Skeletal muscle satellite cell (primary cell): ENCODE measurements around the gene PLBD1.

Experiments used
- H3K27me3 ChIP-seq: 2 replicates; pipeline ENCODE4 v1.7.0; 2013; ENCODE audit warnings: low read length; ENCODE audit not compliant: control insufficient read depth, insufficient read depth
- H3K36me3 ChIP-seq: 2 replicates; pipeline ENCODE4 v1.7.0; 2013; ENCODE audit warnings: mild to moderate bottlenecking, control low read depth, low read length; ENCODE audit not compliant: insufficient read depth
- H3K4me1 ChIP-seq: 2 replicates; pipeline ENCODE4 v1.7.0; 2013; ENCODE audit warnings: low read length; ENCODE audit not compliant: control insufficient read depth, insufficient read depth
- H3K4me2 ChIP-seq: 2 replicates; pipeline ENCODE4 v1.7.0; 2013; ENCODE audit warnings: mild to moderate bottlenecking, low read length
- H3K4me3 ChIP-seq: 2 replicates; pipeline ENCODE4 v1.7.0; 2013; ENCODE audit warnings: low read length
- H3K9ac ChIP-seq: 2 replicates; pipeline ENCODE4 v1.7.0; 2013; ENCODE audit warnings: mild to moderate bottlenecking, low read depth, low read length, moderate library complexity
- H3K9me3 ChIP-seq: replicated peaks from 2 replicates; pipeline ENCODE4 v1.7.0; 2013; ENCODE audit warnings: mild to moderate bottlenecking, control low read depth, low read length

PLBD1 gene

DNA sequence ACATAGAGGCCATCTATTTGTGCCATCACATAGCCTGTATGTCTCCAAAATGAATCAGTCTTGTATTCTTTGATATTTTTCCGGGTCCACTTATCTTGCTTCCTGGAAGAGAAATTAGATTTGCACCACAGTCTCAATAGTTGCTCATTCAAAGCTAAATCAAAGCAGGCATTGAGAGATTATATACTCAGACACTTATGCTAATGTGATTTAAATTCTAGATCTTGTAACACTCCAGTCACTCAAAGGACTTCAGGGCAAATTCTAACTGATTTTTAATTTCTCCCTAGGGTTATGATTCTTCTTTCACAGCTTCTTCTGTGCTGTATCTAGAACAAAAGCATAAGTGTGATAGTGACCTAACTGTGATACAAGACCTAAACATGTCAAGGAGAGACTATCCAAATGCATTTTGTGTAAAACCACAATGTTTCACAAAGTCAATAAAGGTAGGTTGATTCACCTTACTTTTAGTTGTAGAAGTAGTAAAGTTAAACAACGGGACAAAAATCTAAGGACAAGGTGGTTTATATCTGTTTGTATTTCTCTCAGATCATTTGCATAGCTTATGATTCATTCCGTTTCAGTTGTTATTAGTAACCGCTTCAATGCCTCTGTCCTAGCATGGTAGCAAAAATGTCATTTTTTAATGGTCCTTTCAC lies 26.8 kb downstream of the PLBD1 start:
- H3K4me1 ChIP-seq, result no peaks in the 10 kb centered on the region
- no peaks in the 10 kb centered on the region for H3K36me3 ChIP-seq
- H3K9ac ChIP-seq, result no peak overlapping the region
- no peaks in the 10 kb centered on the region for H3K27me3 ChIP-seq
- no peak overlapping the region for H3K4me3 ChIP-seq
- H3K4me2 ChIP-seq, result no peak overlapping the region
- no peaks in the 10 kb centered on the region for H3K9me3 ChIP-seq

DNA sequence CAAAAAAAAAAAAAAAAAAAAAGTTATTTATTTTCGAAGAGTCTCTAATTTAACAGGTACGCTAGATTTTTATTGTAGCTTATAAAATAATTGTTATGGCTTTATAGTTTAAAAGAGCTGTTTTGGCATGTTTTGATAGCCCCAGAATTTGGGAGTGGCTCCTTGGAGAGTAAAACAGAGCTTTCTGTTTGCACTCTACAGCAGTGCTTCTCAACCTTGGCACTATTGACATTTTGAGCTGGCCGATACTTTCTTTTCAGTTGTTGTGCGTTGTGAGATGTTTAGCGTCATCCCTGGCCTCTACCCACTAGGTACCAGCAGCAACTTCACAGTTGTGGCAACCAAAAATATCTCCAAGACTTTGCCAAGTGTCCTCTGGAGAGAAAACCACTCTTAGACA lies 30.6 kb downstream of the PLBD1 start:
- no peaks in the 10 kb centered on the region for H3K9me3 ChIP-seq
- no peak overlapping the region for H3K4me2 ChIP-seq
- H3K36me3 ChIP-seq, result no peaks in the 10 kb centered on the region
- H3K9ac ChIP-seq, result no peak overlapping the region
- no peaks in the 10 kb centered on the region for H3K27me3 ChIP-seq
- H3K4me1 ChIP-seq, result no peaks in the 10 kb centered on the region
- H3K4me3 ChIP-seq, result no peak overlapping the region

DNA sequence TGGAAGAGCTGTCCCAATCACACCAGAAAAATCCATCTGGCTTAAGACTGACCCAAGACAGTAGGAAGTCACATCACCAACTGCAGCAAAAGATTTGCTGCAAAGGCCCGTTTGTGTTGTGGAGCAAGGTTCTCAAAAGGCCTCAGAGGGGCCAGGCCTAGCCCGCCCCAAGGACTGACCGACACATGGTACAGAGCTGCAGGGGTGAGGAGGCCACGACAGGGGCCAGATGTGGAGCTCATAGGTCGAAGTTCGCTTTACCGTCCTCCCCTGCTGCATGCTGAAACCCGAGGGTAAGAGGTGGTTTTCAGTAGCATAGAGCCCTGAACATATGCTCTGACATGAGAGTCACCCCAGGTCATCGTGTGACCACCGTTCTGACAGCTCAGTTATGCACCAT lies 35.5 kb downstream of the PLBD1 start:
- Histone ChIP-seq H3K4me3 (no peak overlapping the region), H3K4me2 (no peak overlapping the region), H3K4me1 (no peaks in the 10 kb centered on the region), H3K9ac (no peak overlapping the region), H3K27me3 (no peaks in the 10 kb centered on the region), H3K36me3 (no peaks in the 10 kb centered on the region), H3K9me3 (no peaks in the 10 kb centered on the region)

DNA sequence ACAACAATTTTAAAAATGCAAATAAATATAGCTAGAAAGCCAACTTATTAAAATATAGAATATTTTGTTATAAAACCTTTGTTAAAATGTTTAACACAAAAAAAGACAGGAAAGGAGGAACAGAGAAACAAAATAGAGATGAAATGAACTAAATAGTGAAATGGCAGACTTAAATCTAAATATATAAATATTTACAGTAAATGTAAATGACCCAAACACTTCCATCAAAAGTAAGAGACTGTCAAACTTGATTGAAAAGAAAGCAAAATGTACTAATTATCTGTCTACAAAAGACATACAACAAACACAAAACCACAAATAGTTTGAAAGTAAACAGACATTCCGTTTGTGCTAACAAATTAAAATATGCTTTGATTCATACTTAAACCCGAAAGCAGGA lies 41.7 kb downstream of the PLBD1 start:
- no peaks in the 10 kb centered on the region for H3K27me3 ChIP-seq
- H3K4me2 ChIP-seq, result no peak overlapping the region
- no peaks in the 10 kb centered on the region for H3K4me1 ChIP-seq
- H3K9me3 ChIP-seq, result peaks cover 5% of the 10 kb centered on the region
- no peak overlapping the region for H3K4me3 ChIP-seq
- H3K9ac ChIP-seq, result no peak overlapping the region
- H3K36me3 ChIP-seq, result no peaks in the 10 kb centered on the region

DNA sequence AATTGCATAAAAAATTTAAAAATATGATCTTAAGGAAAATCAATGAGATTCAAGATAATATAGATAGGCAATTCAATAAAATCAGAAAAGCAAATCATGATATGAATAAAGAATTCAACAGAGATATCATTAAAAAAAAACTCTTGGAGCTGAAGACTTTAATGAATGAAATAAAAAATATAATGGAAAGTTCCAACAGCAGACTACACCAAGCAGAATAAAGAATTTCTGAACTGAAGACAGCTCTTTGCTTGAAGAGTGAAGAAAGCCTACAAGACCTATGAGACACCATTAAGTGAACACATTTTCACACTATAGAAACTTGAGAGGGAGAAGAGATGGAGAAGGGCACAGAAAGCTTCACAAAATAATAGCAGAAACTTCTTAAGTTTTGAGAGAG lies 45.9 kb downstream of the PLBD1 start:
- Histone ChIP-seq H3K9me3 (peaks cover 5% of the 10 kb centered on the region), H3K9ac (no peak overlapping the region), H3K36me3 (no peaks in the 10 kb centered on the region), H3K4me1 (no peaks in the 10 kb centered on the region), H3K4me2 (no peak overlapping the region), H3K4me3 (no peak overlapping the region), H3K27me3 (no peaks in the 10 kb centered on the region)

DNA sequence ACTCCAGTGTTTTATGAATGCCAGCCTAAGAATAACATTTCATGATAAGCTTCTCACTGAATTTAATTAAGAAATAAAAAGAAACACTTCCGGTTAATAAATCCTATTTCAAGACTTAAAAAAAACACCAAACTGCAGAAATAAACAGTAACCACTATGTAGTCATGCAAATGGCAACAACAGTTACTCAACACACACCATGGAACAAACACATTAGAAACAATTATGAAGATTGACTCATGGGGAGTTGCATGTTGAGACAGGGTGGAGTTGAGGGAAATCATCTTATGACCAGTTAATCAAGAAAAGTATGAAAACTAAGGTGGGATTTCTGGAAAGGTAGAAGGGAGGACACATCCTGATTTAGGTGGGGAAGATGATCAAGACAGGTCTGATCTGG lies 52.7 kb downstream of the PLBD1 start:
- H3K27me3 ChIP-seq, result no peaks in the 10 kb centered on the region
- no peaks in the 10 kb centered on the region for H3K9me3 ChIP-seq
- H3K4me3 ChIP-seq, result no peak overlapping the region
- no peaks in the 10 kb centered on the region for H3K4me1 ChIP-seq
- H3K4me2 ChIP-seq, result no peak overlapping the region
- H3K9ac ChIP-seq, result no peak overlapping the region
- no peaks in the 10 kb centered on the region for H3K36me3 ChIP-seq

DNA sequence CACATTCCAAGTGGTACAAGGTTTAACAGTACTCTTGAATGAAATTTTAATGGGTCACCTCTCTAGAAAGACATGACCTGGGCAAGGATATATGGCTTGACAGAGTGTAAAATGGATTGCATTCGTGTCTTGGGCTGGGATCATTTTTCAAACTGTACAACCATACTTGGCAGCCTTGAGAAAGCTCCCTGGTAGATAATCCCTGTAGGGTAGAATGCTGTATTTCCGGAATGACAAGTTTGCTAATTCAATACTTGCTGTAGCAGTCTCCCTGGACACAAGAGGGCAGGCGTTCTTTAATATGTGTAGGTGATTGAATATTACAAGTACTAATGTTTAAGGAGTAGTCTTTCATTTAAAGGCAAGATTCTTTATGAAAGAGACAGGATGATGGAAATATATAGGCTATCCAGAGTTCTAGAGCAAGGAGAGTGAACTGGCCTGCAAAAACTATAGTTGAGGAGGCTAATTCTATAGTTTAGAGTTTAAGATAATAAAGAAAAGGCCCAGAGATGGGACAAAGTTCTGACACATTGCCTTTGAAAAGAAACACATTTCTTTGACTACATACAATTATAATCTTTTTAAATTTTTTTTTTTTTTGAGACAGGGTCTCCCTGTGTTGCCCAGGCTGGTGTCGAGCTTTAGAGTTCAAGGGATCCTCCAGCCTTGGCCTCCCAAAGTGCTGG lies 53.4 kb downstream of the PLBD1 start:
- H3K4me1 ChIP-seq, result no peaks in the 10 kb centered on the region
- no peak overlapping the region for H3K4me2 ChIP-seq
- no peaks in the 10 kb centered on the region for H3K9me3 ChIP-seq
- H3K27me3 ChIP-seq, result no peaks in the 10 kb centered on the region
- H3K9ac ChIP-seq, result no peak overlapping the region
- no peak overlapping the region for H3K4me3 ChIP-seq
- H3K36me3 ChIP-seq, result no peaks in the 10 kb centered on the region

DNA sequence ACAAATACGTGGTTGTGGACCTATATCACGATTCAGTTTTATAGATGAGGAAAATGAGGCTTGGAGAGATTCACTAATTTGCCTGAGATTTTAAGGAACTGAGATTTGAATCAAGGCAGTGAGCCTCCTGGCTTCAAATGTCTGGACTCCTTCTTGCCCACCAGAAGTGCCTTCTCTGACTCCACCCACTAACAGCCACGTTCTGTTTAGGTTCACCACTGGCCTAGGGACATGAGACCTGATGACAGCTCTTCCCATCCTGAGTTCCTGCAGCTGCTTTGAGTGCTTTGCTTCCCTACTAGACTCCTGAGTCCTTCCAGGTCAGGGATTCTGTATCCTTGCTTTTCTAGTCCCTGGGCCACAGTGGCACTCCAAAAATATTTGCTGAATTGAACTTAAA lies 57.1 kb downstream of the PLBD1 start:
- Histone ChIP-seq H3K36me3 (no peaks in the 10 kb centered on the region), H3K4me2 (no peak overlapping the region), H3K4me1 (no peaks in the 10 kb centered on the region), H3K9ac (no peak overlapping the region), H3K4me3 (no peak overlapping the region), H3K27me3 (no peaks in the 10 kb centered on the region), H3K9me3 (no peaks in the 10 kb centered on the region)

DNA sequence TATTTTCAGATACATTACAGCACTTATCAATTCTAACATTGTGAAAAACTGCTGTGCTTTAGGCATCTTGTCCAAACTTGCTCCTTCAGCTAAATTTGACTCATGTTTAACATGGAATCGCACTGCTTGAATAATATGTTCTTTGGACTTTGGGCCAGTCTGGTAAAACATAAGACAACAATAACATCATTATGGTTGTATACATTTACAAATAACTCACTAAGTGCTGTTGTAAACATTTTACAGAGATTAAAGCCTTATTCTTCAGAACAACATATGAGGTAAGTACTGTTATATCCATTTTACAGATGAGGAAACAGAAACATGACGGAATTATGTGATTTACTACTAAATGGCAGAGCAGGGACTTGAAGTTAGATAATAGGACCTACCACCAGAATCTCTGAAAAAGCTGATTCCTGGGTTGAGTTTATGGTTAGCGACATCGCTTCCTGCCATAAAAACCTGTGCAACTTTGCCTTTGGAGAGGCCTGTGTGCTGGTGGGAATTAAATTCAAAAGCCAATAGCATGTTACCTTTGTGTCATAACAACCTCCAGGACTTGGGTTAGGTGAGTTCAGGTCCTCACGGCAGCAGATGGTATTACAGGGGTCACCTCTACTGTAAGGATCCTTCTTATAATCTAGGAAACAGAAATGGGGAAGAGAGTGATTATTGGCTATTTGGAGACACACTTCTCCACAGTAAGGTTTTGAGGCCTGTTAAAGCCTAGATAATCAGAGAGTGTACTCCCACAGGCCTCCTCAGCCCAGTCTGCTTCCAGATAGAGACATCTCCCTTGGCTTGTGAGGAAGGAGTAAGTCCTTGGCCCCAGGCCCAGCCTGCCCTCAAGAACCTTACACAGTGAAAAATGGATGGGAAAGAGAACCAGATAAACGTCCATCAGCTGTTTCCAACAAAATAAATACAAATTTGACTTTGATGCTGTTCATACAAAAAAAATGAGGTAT lies 61.8 kb downstream of the PLBD1 start:
- no peak overlapping the region for H3K4me2 ChIP-seq
- H3K4me3 ChIP-seq, result no peak overlapping the region
- no peaks in the 10 kb centered on the region for H3K27me3 ChIP-seq
- H3K9me3 ChIP-seq, result no peaks in the 10 kb centered on the region
- H3K36me3 ChIP-seq, result peaks cover 12% of the 10 kb centered on the region
- H3K4me1 ChIP-seq, result no peaks in the 10 kb centered on the region
- H3K9ac ChIP-seq, result no peak overlapping the region

DNA sequence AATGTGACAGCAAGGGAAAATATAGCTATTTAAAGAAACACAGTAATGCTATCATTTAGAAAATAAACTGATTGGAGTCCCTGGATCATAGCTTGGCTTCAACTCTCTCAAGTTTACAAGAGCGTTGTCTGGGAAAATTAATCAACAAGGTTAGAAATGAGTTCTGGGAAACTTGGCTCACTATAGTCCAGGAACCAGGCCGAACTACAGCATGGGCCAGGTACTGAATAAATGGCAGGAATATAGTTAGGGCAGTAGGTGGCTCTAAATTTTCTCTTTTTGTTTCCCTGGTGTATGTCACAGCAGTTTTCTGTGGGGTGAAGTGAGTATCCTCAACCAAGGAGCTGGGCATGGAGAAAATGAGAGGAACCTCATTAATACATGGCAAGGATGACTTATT lies 72.4 kb downstream of the PLBD1 start:
- H3K9me3 ChIP-seq, result no peaks in the 10 kb centered on the region
- no peak overlapping the region for H3K4me3 ChIP-seq
- H3K27me3 ChIP-seq, result no peaks in the 10 kb centered on the region
- H3K36me3 ChIP-seq, result peaks cover 30% of the 10 kb centered on the region
- H3K4me1 ChIP-seq, result no peaks in the 10 kb centered on the region
- H3K4me2 ChIP-seq, result no peak overlapping the region
- H3K9ac ChIP-seq, result no peak overlapping the region

DNA sequence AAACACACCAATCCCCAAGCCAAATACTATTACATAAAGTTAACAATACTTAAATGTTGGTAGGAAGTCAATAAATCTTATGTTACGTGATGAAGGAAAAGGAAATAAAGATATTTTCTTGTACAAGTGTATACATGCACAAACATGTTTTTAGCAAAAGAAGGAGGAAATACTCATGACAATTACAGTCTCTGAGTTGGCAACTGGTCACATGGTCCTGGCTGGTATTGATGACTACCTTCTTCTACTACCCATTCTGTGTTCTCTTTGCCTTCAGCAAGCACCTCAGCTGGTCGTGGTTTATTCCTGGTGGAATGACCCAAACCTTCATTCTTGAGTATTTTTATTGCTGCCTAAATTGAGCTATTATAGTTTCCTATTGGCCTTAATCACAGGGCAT lies 84.8 kb downstream of the PLBD1 start:
- H3K4me2 ChIP-seq, result no peak overlapping the region
- no peaks in the 10 kb centered on the region for H3K9me3 ChIP-seq
- H3K9ac ChIP-seq, result no peak overlapping the region
- H3K27me3 ChIP-seq, result no peaks in the 10 kb centered on the region
- H3K36me3 ChIP-seq, result peaks cover 72% of the 10 kb centered on the region
- no peak overlapping the region for H3K4me3 ChIP-seq
- H3K4me1 ChIP-seq, result no peaks in the 10 kb centered on the region
